ENCODE measurements around the gene TIAM2. TPM values are rescaled to one million over a fixed set of nuclear protein-coding genes. Genes with fewer than 3 reads are reported as not detected.

Gene TIAM2
- total and polyA plus RNA-seq, 2 donors (not counting 3 experiments of a cell fraction or from before 2014, with no cell fraction given): 9.6 to 18.5 TPM

- Histone ChIP-seq H3K4me1 (ENCODE audit: control insufficient read depth, extremely low read depth, insufficient read depth, low read length) (no peaks in the 10 kb centered on the region), H3K9ac (replicated peaks; ENCODE audit: extremely low read depth, insufficient read depth, low read length) (no peak overlapping the region), H3K9me3 (replicated peaks; ENCODE audit: control insufficient read depth, insufficient read depth, low read length) (no peaks in the 10 kb centered on the region), H2AFZ (ENCODE audit: low read depth, low read length) (no peak overlapping the region), H3K27me3 (ENCODE audit: control insufficient read depth in 2 of 2, insufficient read depth in 2 of 2, low read length in 2 of 2) (no peaks in the 10 kb centered on the region), H4K20me1 (replicated peaks; ENCODE audit: control insufficient read depth, extremely low read depth, insufficient read depth, low read length) (no peaks in the 10 kb centered on the region), H3K4me2 (ENCODE audit: insufficient read depth, low read length) (no peak overlapping the region), H3K27ac (ENCODE audit: insufficient read depth, low read depth, low read length) (no peak overlapping the region), H3K36me3 (ENCODE audit: control insufficient read depth in 2 of 2, extremely low read depth in 1 of 2, insufficient read depth in 2 of 2, low read length in 2 of 2) (peaks cover 4 to 8% of the 10 kb centered on the region in 2 experiments), H3K79me2 (ENCODE audit: control insufficient read depth, insufficient read depth, low read length) (peaks cover 25% of the 10 kb centered on the region), H3K4me3 (replicated peaks in 1 of 3; ENCODE audit: insufficient read depth in 1 of 3, low read depth in 1 of 3, low read length in 3 of 3) (no peak overlapping the region), H3K9me1 (replicated peaks; ENCODE audit: control insufficient read depth, extremely low read depth, insufficient read depth, low read length) (no peaks in the 10 kb centered on the region)
- ChIA-PET CTCF (interaction anchor here (0.8 to 1.3 kb wide), 4 partner anchors 9 to 55 kb away, joined by 3 to 4 read pairs (median 3); no protein-coding TSS in a partner anchor), POLR2A (no interaction called here)
- FAIRE-seq: no peak
- BruUV-seq (replicated peaks): no TSS peak
- intact Hi-C loops (cut with micrococcal nuclease): no loop called here
- dilution Hi-C loops (cut with MboI; ENCODE audit: extremely low pct_ligation_motif_present, low sequenced_read_pairs): no loop called here
- DNase-seq (ENCODE audit: low read depth, low spot score): no peak
- TF ChIP-seq GATA2 (IDR thresholded peaks at IDR 0.05; ENCODE audit: insufficient read depth, insufficient read length, low read depth, low read length) (no peak), JUN (IDR thresholded peaks at IDR 0.05; ENCODE audit: borderline replicate concordance, insufficient read depth, insufficient read length, low read depth) (no peak), MYC (IDR thresholded peaks at IDR 0.05; ENCODE audit: low read depth, low read length) (no peak), CTCF (IDR thresholded peaks at IDR 0.05; ENCODE audit: extremely low read depth in 1 of 2, insufficient read depth in 1 of 2, low read depth in 1 of 2, low read length in 2 of 2) (no peak), MAX (IDR thresholded peaks at IDR 0.05; ENCODE audit: insufficient read depth, insufficient read length) (no peak), POLR2A (IDR thresholded peaks at IDR 0.05; ENCODE audit: low read depth, low read length) (no peak), FOS (IDR thresholded peaks at IDR 0.05; ENCODE audit: borderline replicate concordance, insufficient read depth, low read length) (no peak), EZH2 (IDR thresholded peaks at IDR 0.05; ENCODE audit: borderline replicate concordance, low read depth, low read length, severe bottlenecking) (no peak), POLR2AphosphoS5 (IDR thresholded peaks at IDR 0.05; ENCODE audit: insufficient read depth, low read depth, low read length) (no peak)
These were observed 308.3 kb downstream of the TIAM2 start for GRCh38 chr6:155303361-155303870.

Measured in endothelial cell of umbilical vein (primary cell).